DOHH2 (cell line): ENCODE results near the gene PNMA8C.

Experiments
- CTCF ChIP-seq: fragments of 200-600 bp; sonication (generic); IDR thresholded peaks from one replicate; pipeline ENCODE4 v1.5.1; 2014; ENCODE audit warnings: antibody characterized with exemption, mild to moderate bottlenecking, low read depth, low read length; ENCODE audit not compliant: poor library complexity, severe bottlenecking
- EZH2phosphoT487 ChIP-seq: fragments of 200-600 bp; sonication (generic); IDR thresholded peaks from 2 replicates; pipeline ENCODE4 v1.6.1; 2017; ENCODE audit warnings: borderline replicate concordance, mild to moderate bottlenecking, antibody characterized with exemption, low read length, moderate library complexity, mixed read lengths

DNA sequence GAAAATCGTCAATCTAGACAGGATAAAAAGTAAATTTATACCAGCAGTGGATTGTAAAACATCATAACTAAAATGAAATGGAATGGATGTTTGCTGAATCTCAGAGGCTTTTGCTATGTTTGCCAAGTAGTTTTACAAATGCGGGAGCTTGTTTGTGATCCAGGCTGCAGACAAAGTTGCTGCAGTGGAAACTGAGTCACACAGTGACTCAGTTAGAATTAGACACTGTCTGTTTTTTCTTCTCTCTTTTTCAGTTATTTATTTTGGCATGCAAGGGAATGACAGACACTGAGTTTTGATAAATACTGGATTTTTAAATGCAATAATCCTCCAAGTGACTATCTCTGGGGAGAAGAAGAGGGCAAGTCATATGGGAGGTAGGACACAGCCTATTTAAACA lies 47.2 kb upstream of the PNMA8C start:
- TF ChIP-seq CTCF (no peak), EZH2phosphoT487 (no peak)
